ENCODE data around the gene USP36. TPM values are rescaled to one million over a fixed set of nuclear protein-coding genes. Genes with fewer than 3 reads are reported as not detected.

Gene USP36
- total RNA-seq, 2 donors from 2014 or later: 57.1 to 62.5 TPM

DNA sequence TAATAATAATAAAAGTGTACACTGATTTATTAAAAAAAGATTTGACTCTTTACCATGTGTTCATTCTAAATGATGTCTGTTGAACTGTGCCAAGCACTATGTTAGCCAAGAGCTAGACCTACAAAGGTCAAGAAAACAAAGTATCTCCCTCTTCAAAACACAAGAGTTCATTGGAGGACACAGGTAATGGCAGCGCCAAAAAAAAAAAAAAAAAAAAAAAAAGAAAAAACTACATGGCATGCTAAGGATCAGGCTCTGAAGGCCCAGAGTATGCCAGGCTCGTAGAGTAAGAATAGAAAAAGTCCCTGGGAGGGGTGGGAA lies 93.7 kb downstream of the USP36 start:
- Mint-ChIP-seq H3K36me3 (ENCODE audit: low read depth) (no peaks in the 10 kb centered on the region), H3K4me3 (no peak overlapping the region), H3K4me1 (peaks cover 25% of the 10 kb centered on the region), H3K27me3 (ENCODE audit: insufficient read depth) (no peaks in the 10 kb centered on the region), H3K27ac (no peak overlapping the region), H3K9me3 (no peaks in the 10 kb centered on the region)
- Histone ChIP-seq H3K9ac (ENCODE audit: extremely low read depth, low read length, poor library complexity, severe bottlenecking) (no peak overlapping the region), H3K4me1 (ENCODE audit: control insufficient read depth, insufficient read depth, low read length) (no peaks in the 10 kb centered on the region), H3K27me3 (ENCODE audit: control insufficient read depth, insufficient read depth, low read length, poor library complexity, severe bottlenecking) (no peaks in the 10 kb centered on the region), H3K4me3 (ENCODE audit: low read length) (no peak overlapping the region), H3K9me3 (ENCODE audit: control insufficient read depth, low read length) (no peaks in the 10 kb centered on the region), H3K36me3 (ENCODE audit: control insufficient read depth, insufficient read depth, low read length) (no peaks in the 10 kb centered on the region), H3K27ac (ENCODE audit: low read depth, low read length) (no peak overlapping the region)
- DNase-seq: no peak
- TF ChIP-seq, protein P1, sequence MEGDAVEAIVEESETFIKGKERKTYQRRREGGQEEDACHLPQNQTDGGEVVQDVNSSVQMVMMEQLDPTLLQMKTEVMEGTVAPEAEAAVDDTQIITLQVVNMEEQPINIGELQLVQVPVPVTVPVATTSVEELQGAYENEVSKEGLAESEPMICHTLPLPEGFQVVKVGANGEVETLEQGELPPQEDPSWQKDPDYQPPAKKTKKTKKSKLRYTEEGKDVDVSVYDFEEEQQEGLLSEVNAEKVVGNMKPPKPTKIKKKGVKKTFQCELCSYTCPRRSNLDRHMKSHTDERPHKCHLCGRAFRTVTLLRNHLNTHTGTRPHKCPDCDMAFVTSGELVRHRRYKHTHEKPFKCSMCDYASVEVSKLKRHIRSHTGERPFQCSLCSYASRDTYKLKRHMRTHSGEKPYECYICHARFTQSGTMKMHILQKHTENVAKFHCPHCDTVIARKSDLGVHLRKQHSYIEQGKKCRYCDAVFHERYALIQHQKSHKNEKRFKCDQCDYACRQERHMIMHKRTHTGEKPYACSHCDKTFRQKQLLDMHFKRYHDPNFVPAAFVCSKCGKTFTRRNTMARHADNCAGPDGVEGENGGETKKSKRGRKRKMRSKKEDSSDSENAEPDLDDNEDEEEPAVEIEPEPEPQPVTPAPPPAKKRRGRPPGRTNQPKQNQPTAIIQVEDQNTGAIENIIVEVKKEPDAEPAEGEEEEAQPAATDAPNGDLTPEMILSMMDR (conservative IDR thresholded peaks at IDR 0.05): no peak
- 95 to 100% methylated on average over 1 to 2 of the region's 2 CpGs for WGBS, 2 experiments (ENCODE audit: insufficient coverage in 1 of 2, insufficient read length in 1 of 2)

DNA sequence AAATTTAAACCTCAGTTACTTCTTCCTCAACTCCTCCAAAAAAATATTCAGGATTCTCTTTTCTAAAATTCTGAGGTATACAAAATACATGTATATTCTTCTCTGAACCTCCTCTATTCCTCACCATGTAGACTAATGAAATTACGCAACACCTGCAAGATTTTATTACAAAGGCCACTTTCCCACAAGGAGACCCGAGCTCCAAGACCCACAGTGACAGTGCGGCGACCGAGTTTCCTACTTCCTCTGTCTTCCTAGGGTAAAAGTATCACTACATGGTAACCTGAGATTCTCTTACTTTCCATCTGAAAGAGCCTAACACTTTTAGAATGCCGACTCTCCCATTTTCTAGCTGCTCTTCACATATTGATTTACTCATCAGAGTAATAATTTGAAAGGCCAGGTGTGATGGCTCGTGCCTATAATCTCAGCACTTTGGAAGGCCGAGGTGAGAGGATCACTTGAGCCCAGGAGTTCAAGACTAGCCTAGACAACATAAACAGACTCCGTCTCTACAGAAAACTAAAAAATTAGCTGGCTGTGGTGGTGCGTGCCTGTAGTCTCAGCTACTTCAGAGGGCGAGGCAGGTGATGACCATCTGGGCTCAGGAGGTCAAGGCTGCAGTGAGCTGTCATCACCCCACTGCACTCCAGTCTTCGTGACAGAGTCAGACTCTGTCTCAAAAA lies 94.2 kb downstream of the USP36 start:
- Histone ChIP-seq H3K27ac (ENCODE audit: low read depth, low read length) (no peak overlapping the region), H3K36me3 (ENCODE audit: control insufficient read depth, insufficient read depth, low read length) (no peaks in the 10 kb centered on the region), H3K4me3 (ENCODE audit: low read length) (no peak overlapping the region), H3K4me1 (ENCODE audit: control insufficient read depth, insufficient read depth, low read length) (no peaks in the 10 kb centered on the region), H3K9me3 (ENCODE audit: control insufficient read depth, low read length) (no peaks in the 10 kb centered on the region), H3K9ac (ENCODE audit: extremely low read depth, low read length, poor library complexity, severe bottlenecking) (no peak overlapping the region), H3K27me3 (ENCODE audit: control insufficient read depth, insufficient read depth, low read length, poor library complexity, severe bottlenecking) (no peaks in the 10 kb centered on the region)
- no peaks in the 10 kb centered on the region for H3K9me3 Mint-ChIP-seq
- 86 to 89% methylated on average over 11 of the region's 12 CpGs for WGBS, 2 experiments (ENCODE audit: insufficient coverage in 1 of 2, insufficient read length in 1 of 2)
- H3K36me3 Mint-ChIP-seq (ENCODE audit: low read depth): no peaks in the 10 kb centered on the region
- H3K27ac Mint-ChIP-seq: no peak overlapping the region
- no peak for DNase-seq
- H3K4me1 Mint-ChIP-seq: peaks cover 25% of the 10 kb centered on the region
- H3K4me3 Mint-ChIP-seq: no peak overlapping the region
- H3K27me3 Mint-ChIP-seq (ENCODE audit: insufficient read depth): no peaks in the 10 kb centered on the region
- TF ChIP-seq, protein P1 (conservative IDR thresholded peaks at IDR 0.05): no peak

Other genes with a start within 250 kb of the USP36 start
- 10 to 100 TPM; 23.1 to 27.4 TPM for gene CYTH1, start 58.5 kb downstream of the USP36 start, total RNA-seq
- gene CEP295NL, start 62.4 kb upstream of the USP36 start, total RNA-seq: 1 to 10 TPM in 1 of 2 donors, under 1 TPM in 1; 0.97 to 2.2 TPM
- gene TIMP2, start 84.6 kb upstream of the USP36 start, total RNA-seq: 10 to 100 TPM; 36.9 to 42.7 TPM
- gene LGALS3BP, start 139.1 kb upstream of the USP36 start, total RNA-seq: 10 to 100 TPM; 23.3 to 71.4 TPM
- gene CANT1, start 168.9 kb upstream of the USP36 start, total RNA-seq: 10 to 100 TPM; 57.5 to 61.8 TPM
- gene C1QTNF1, start 183.4 kb upstream of the USP36 start, total RNA-seq: 10 to 100 TPM; 16.0 to 16.5 TPM
- 10 to 100 TPM; 40.8 to 42.0 TPM for gene ENGASE, start 234.0 kb upstream of the USP36 start, total RNA-seq